HG03280 (cell line): ENCODE results near the gene MAST4.

Experiments
- ATAC-seq: cut with Tn5 transposase; IDR thresholded peaks from one replicate; pipeline ENCODE4 v1.9.1; 2021; ENCODE audit warnings: mild to moderate bottlenecking, moderate library complexity; ENCODE audit not compliant: unreplicated experiment

Gene MAST4

GRCh38 chr5:66603164-66603563 is 7.0 kb downstream of the MAST4 start:
- no peak for ATAC-seq

DNA sequence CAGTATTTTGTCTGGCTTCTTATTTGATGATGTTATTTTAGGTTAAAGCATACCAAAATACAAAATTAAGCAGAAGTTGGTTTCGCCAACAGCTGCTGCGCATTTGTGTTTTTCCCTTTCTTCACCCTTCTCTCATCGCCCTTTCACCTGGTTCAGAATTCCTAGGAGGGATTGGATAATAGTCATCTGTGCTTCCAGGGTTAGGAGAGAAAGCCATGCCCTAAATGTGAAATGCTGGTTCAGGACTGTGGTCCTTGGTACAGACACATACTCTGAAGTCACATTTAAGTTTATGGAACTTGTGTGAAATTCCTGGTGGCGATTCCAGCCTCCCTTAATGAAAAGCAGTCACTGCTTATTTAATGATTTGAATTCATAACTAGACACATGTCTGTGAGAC is 7.7 kb downstream of the MAST4 start:
- ATAC-seq = no peak

GRCh38 chr5:66606713-66607112 is 10.5 kb downstream of the MAST4 start:
- no peak for ATAC-seq

GRCh38 chr5:66608501-66608900 is 12.3 kb downstream of the MAST4 start:
- ATAC-seq = no peak

- ATAC-seq = no peak
Measured at GRCh38 chr5:66609615-66610014, 13.4 kb downstream of the MAST4 start.

DNA sequence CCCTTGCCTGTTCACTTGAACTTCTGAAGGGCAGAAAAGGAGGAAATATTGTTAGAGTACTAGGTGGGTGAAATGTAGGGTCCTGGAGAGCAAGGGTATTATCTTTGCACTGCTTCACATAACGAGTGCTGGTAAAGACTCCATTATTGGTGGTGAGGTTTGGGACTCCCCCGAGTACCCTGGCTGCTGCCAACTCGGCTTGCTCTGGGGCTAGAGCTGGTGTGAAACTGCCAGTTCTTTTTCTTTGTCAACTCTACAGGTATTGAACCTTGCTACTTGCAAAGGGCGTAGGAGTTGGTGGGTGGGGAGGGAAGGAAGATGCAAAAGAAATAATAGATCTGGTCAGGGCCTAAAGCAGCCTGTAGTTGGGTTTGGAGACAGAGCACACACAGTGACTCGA is 16.0 kb downstream of the MAST4 start:
- no peak for ATAC-seq

DNA sequence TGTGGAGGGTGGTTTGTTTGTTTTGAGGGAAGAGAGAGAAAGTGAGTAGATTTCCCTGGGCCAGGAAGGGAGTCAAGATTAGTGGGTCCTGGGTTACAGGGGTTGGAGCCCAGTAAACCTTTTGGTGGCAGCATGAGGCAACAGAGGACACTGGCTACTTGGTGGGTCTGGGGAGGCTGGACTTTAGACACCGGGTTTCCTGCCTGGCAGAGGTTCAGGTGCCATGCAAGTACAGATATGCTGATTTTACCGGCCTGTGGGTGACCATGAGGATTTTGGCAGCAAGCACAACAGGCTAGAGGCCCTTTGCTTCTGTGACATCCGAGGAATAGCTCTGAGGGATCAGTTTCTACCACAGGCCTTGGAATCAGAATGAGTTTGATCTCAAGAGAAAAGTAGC is 18.9 kb downstream of the MAST4 start:
- no peak for ATAC-seq

- no peak for ATAC-seq
Measured at GRCh38 chr5:66615894-66616293, 19.7 kb downstream of the MAST4 start.

DNA sequence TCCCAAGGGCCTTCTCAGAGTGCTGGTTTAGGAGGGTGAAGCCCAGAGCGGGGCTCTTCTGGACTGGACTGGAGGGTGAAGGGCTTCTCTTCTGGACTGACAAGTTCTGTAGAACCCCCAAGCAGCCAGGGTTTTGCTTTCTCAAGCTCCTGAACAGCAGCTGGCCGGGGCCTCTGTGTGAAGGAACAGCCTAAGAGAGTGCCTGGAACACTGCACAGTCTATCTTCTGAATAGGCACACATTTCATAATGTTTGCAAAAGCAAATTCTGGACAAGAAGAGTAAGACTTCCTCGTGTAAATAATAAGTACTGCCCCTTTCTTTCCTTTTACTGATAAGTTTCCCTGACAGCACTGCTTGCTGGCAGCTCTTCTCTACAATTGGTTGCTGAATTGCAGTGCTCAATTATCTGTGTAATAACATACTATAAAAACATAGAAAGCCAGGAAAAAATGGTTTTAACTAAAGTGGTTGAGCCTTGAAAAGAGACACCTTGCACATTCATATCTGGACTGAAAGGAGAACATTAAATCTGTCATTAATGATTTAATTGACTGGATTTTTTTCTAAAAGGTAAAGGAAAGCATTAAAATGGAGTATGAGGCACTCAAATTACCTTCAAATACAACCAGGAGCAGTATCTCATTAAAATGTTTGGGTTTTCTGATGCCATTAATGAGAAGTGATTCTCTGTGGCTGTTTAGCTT is 20.5 kb downstream of the MAST4 start:
- no peak for ATAC-seq

DNA sequence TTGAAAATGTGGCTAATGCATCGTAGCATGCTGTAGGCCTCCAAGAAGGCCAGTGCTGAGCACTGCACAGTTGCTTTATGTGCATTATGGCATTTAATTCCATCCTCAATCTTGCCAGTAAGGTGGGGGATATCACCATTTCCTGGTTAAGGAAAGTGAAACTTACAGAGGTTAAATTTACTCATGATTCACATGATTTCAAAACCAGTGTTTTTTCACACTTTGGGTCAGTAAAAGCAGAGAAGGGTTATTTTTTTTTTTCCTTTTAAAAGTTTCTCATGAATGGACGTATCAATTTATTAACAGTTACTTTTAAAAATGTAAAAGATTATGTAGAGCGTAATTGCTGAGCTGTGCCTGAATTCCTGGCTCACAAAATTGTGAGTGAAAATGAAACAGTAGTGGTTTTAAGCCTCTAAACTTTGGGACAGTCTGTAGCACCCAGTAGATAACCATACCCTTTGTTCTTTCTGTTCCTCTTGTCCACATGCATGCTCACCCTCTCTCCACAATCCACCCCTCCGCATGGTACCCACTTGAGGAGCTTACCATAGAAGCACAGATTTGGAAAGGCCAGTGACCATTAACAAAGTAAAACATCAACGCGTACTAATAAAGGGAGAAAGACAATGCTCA is 21.2 kb downstream of the MAST4 start:
- ATAC-seq = no peak

DNA sequence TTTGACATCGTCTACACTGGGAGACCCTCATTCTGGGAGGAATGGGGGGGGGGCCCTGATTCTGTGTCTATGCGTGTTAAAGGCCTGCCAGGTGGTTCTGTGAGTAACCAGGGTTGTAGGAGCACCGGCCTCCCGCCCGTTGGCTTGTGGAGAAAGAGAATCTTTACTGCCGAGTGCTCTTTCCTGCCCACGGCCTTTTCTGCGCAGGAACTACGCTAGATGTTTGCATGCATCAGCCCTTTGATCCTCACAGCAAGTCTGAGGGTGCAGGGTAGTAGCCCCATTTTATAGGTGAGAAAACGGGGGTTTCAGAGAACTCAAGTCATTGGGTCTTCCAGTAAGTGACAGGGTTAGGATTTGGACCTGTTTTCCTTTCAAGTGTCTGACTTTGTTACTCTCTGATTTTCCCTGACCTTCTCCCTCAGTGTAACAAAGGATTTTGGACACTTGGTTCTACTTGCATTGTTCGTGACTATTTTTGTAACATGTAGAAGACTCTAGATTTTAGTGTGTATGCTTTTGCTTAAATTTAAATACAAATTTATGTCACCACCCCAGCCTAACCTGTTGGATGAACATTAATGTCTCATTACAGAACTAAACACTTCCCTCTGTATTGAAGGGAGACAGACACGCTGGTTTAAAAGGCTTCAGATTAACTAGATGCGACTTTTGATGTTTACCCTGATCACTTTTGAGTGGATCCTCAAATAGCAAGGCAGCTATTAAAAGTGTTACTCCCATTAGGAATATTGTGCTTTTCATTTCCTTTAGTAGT is 22.0 kb downstream of the MAST4 start:
- no peak for ATAC-seq

DNA sequence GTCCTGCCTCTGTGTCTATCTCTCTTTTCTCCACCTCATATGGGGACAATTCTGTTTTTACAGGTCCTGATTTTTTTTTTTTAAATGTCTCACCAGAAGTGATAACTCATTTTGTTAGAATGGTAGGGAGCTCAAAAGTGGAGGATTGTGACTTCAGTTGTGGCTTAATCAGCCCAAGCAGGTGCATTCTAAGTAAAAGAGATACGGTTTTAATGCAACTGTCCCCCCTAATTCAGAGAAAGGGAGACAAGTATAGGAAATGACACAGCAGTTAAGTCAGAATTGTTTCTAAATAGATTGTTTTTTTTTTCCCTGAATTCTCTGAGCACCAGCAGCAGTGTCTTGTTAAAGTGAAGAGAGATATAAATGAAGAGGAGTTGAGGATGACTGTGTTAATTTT is 24.5 kb downstream of the MAST4 start:
- ATAC-seq = no peak

- no peak for ATAC-seq
Measured at GRCh38 chr5:66621146-66621545, 25.0 kb downstream of the MAST4 start.

GRCh38 chr5:66621736-66622135 is 25.5 kb downstream of the MAST4 start:
- no peak for ATAC-seq

DNA sequence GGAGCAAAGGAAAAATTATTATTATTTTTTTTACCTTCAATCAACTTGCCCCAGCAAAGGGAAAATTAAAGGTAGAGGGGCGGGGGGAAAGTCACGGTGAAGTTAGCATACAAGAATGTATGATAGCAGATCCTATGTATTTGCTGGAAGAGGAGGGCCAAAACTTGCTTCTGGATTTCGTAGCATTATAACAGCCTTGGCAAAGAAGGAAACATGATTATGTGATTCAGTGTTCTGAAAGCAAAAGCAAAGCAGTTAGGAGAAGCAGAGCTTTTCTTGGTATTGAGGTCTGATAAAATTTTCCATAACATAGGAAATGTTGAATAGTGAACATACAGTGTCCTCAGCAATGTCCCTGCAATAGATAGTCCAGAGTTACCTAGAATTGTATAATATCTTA is 32.4 kb downstream of the MAST4 start:
- no peak for ATAC-seq

DNA sequence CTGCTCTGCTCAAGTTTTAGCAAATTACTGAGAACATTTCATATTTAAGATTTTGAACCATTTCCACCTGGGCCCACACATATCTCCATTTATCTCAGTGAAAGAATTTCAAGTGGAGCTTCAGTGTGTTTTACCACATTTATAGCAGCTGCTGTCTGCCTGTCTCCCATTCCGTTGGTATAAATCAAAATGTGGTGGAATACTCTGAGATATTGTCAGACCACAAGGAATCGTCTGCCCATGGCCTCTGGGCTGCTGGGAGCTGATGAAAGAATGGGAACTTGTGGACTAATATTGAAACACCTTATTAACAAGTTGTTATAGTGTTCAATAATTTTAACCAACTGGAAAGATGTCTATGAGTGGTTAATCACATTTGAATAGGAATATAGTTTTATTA is 33.3 kb downstream of the MAST4 start:
- no peak for ATAC-seq

GRCh38 chr5:66633754-66634153 is 37.6 kb downstream of the MAST4 start:
- no peak for ATAC-seq

GRCh38 chr5:66634601-66635000 is 38.4 kb downstream of the MAST4 start:
- no peak for ATAC-seq

DNA sequence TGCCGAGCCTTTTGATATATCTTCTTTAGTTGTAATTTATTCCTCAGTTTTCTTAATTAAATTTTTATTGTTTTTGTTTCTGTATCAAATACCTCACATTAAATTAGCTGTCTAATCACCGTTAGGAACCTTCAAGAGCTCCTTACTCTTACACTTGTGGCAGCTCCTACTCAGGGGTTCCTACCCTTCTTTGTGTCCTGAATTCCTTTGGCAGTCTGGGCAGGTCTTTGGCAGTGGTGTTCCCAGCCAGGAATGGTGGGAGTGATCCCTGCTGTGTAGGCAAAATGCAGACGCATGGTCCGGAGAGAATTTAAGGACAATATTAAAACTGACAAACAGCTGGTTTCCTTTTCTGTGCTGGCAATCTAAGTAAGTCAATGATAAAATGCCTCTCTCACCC is 41.8 kb downstream of the MAST4 start:
- ATAC-seq = no peak

DNA sequence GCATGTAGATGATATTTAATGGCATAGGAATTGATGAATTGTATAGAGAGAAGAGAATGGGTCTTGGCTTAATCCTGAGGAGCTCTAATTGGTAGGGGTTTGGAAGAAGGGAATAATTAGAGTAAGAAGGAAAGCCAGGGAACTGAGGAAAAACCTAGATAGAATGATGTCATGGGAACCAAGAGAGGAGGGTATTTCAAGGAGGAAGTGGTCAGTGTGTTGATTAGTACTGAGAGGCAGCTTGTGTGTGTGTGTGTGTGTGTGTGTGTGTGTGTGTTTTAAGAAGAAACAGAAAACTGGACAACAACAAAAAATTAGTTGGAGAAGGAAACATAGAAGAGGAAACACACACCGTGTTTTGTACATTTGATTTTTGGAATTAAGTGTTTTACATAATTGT is 42.8 kb downstream of the MAST4 start:
- ATAC-seq = no peak

GRCh38 chr5:66642538-66642937 is 46.3 kb downstream of the MAST4 start:
- no peak for ATAC-seq

DNA sequence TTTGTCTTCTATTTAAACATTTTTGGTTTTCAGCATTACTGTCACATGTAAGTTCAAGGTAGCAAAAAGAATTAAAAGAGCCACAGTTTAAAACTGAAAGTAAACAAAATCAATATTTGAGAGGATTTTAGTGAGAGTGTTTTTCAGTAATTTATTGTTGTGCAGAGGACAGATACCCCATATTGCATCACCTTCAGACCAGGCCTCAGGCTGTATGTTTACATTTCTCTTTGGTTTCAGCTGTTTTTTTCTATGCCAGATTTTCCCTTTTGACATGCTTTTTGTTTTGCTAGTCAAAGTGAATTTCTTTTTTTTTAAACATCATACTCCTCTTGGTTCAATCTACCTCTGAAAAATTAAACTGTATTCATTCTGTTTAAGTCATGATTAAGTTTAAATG is 47.2 kb downstream of the MAST4 start:
- no peak for ATAC-seq
